PC-3 (cell line): Measurements from ENCODE around the gene MIF4GD. TPM values are rescaled to one million over a fixed set of nuclear protein-coding genes. Genes with fewer than 3 reads are reported as not detected.
A peak's percentile ranks its signal among the peaks of the same experiment; 100 is the strongest.

ENCODE experiments used
- ATAC-seq: fragments of 200-7000 bp; cut with Tn5 transposase; 2 replicates; pipeline ENCODE4 v1.9.1; 2020; ENCODE audit warnings: mild to moderate bottlenecking, moderate library complexity
- BruUV-seq: library from RNA; stranded (reverse); fragments of 400-500 nt; replicated peaks from 2 replicates; lab custom pipeline; 2021; lab: Mats Ljungman, UMichigan
- CTCF ChIA-PET: fragments of 300-600 bp; sonication (Branson Sonifier 250); formaldehyde crosslinking; loops from one replicate; lab custom pipeline; 2022; ENCODE audit warnings: antibody characterized with exemption; lab: Charles Lee
- POLR2A ChIA-PET: fragments of 300-600 bp; sonication (Branson Sonifier 250); formaldehyde crosslinking; loops from one replicate; lab custom pipeline; 2022; ENCODE audit warnings: antibody characterized with exemption; ENCODE audit not compliant: unreplicated experiment; lab: Charles Lee
- DNase-seq: peaks from one replicate; pipeline ENCODE4 v3.0.0-alpha.2; 2015
- H2AFZ ChIP-seq: fragments of 300-600 bp; sonication (generic); 2 replicates; pipeline ENCODE4 v1.6.0; 2016; ENCODE audit warnings: antibody characterized with exemption, low read length
- H3F3A ChIP-seq: fragments of 300-600 bp; sonication (generic); one replicate; pipeline ENCODE4 v1.6.0; 2017; ENCODE audit warnings: antibody characterized with exemption, low read length, control low read depth, mild to moderate bottlenecking; ENCODE audit not compliant: unreplicated experiment
- H3K27ac ChIP-seq: fragments of 300-600 bp; sonication (generic); 2 replicates; pipeline ENCODE4 v1.5.1; 2016; ENCODE audit warnings: mild to moderate bottlenecking, low read length
- H3K27me3 ChIP-seq: fragments of 300-600 bp; sonication (generic); 2 replicates; pipeline ENCODE4 v1.6.1; 2016; ENCODE audit warnings: low read length, mixed read lengths
- H3K36me3 ChIP-seq: fragments of 300-600 bp; sonication (generic); 2 replicates; pipeline ENCODE4 v1.6.1; 2016; ENCODE audit warnings: low read depth, mixed run types, low read length, mixed read lengths
- H3K4me1 ChIP-seq: fragments of 300-600 bp; sonication (generic); 2 replicates; pipeline ENCODE4 v1.5.1; 2016; ENCODE audit warnings: low read length; ENCODE audit not compliant: insufficient read depth
- H3K4me2 ChIP-seq: fragments of 300-600 bp; sonication (generic); 2 replicates; pipeline ENCODE4 v1.6.0; 2016; ENCODE audit warnings: low read length
- H3K4me3 ChIP-seq: fragments of 300-600 bp; sonication (generic); 2 replicates; pipeline ENCODE4 v1.5.1; 2016; ENCODE audit warnings: mild to moderate bottlenecking, low read length, mixed read lengths
- H3K79me2 ChIP-seq: fragments of 300-600 bp; sonication (generic); 2 replicates; pipeline ENCODE4 v1.6.1; 2017; ENCODE audit warnings: low read length, mixed read lengths
- H3K9ac ChIP-seq: fragments of 300-600 bp; sonication (generic); 2 replicates; pipeline ENCODE4 v1.6.0; 2016; ENCODE audit warnings: mild to moderate bottlenecking, low read length
- H3K9me2 ChIP-seq: fragments of 300-600 bp; sonication (generic); replicated peaks from 2 replicates; pipeline ENCODE4 v1.6.1; 2016; ENCODE audit warnings: mixed run types, low read length, mixed read lengths
- H3K9me3 ChIP-seq: fragments of 300-600 bp; sonication (generic); 2 replicates; pipeline ENCODE4 v1.6.1; 2016; ENCODE audit warnings: low read length, mixed read lengths
- H4K20me1 ChIP-seq: fragments of 300-600 bp; sonication (generic); 2 replicates; pipeline ENCODE4 v1.6.1; 2016; ENCODE audit warnings: low read length, mixed read lengths
- EZH2 ChIP-seq: fragments of 300-600 bp; sonication (generic); IDR thresholded peaks from one replicate; pipeline ENCODE4 v1.6.1; 2017; ENCODE audit warnings: antibody characterized with exemption, mild to moderate bottlenecking, low read length; ENCODE audit not compliant: unreplicated experiment
- EZH2phosphoT487 ChIP-seq: fragments of 300-600 bp; sonication (generic); IDR thresholded peaks from 2 replicates; pipeline ENCODE4 v1.6.1; 2018; ENCODE audit warnings: mild to moderate bottlenecking, antibody characterized with exemption, low read length, borderline replicate concordance
- intact Hi-C: fragments of 100-400 bp; cut with micrococcal nuclease; formaldehyde crosslinking; loops from 2 replicates; pipeline ENCODE4 v1.9.0; 2023
- total RNA-seq: library from RNA; depleted of rRNA; stranded (reverse); fragments of >200 nt; gene quantifications from 2 replicates; pipeline ENCODE4 v1.2.3, GENCODE V29; 2014
- TF ChIP-seq, protein P1 (sequence below): fragments of 300-600 bp; sonication (generic); conservative IDR thresholded peaks from 2 replicates; pipeline ENCODE4 v1.5.1; 2017; ENCODE audit warnings: antibody characterized with exemption, low read depth, mild to moderate bottlenecking, low read length

Gene MIF4GD
- total RNA-seq, 1 experiment from 2014 or later, result 42.3 TPM

GRCh38 chr17:75269844-75270217 lies 1.2 kb downstream of the MIF4GD start:
- TF ChIP-seq EZH2phosphoT487 (no peak), EZH2 (no peak)
- TF ChIP-seq, protein P1, sequence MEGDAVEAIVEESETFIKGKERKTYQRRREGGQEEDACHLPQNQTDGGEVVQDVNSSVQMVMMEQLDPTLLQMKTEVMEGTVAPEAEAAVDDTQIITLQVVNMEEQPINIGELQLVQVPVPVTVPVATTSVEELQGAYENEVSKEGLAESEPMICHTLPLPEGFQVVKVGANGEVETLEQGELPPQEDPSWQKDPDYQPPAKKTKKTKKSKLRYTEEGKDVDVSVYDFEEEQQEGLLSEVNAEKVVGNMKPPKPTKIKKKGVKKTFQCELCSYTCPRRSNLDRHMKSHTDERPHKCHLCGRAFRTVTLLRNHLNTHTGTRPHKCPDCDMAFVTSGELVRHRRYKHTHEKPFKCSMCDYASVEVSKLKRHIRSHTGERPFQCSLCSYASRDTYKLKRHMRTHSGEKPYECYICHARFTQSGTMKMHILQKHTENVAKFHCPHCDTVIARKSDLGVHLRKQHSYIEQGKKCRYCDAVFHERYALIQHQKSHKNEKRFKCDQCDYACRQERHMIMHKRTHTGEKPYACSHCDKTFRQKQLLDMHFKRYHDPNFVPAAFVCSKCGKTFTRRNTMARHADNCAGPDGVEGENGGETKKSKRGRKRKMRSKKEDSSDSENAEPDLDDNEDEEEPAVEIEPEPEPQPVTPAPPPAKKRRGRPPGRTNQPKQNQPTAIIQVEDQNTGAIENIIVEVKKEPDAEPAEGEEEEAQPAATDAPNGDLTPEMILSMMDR, result no peak
- BruUV-seq, result no TSS peak

GRCh38 chr17:75267411-75268232 lies 3.4 kb downstream of the MIF4GD start:
- Histone ChIP-seq H3K4me1 (peaks cover 23% of the 10 kb centered on the region), H3K4me2 (no peak overlapping the region), H3K27ac (no peak overlapping the region), H3K9me2 (no peaks in the 10 kb centered on the region), H4K20me1 (no peaks in the 10 kb centered on the region), H3K79me2 (peaks cover 30% of the 10 kb centered on the region), H3F3A (peaks cover 4% of the 10 kb centered on the region), H3K9me3 (no peaks in the 10 kb centered on the region), H3K4me3 (no peak overlapping the region), H3K36me3 (peaks cover 21% of the 10 kb centered on the region), H3K27me3 (no peaks in the 10 kb centered on the region), H3K9ac (no peak overlapping the region), H2AFZ (no peak overlapping the region)
- ATAC-seq (no peak), DNase-seq (peak; percentile 18)
- TF ChIP-seq EZH2phosphoT487, result no peak
- TF ChIP-seq, protein P1, result peak; percentile 17; the same call in 1 of the 2 replicates
- intact Hi-C loops, result no loop called here
- POLR2A ChIA-PET, result no interaction called here
- CTCF ChIA-PET, result interaction anchor here (0.6 kb wide), 2 partner anchors 118 to 249 kb away, joined by 6 to 14 read pairs; no protein-coding TSS in a partner anchor
- BruUV-seq, result no TSS peak

More at GRCh38 chr17:75269844-75270217, 1.2 kb downstream of the MIF4GD start:
- H4K20me1 ChIP-seq, result no peaks in the 10 kb centered on the region
- peak overlapping the region; percentile 97 for H3K4me3 ChIP-seq
- H3K9ac ChIP-seq, result peak overlapping the region; percentile 88
- H3K4me2 ChIP-seq, result peak overlapping the region; percentile 98
- no peaks in the 10 kb centered on the region for H3K27me3 ChIP-seq
- intact Hi-C loops, result loop anchor here (1.0 to 2.0 kb wide), 3 partner anchors 9 to 143 kb away; partner anchors contain the start of genes GGA3 and MRPS7
- peak overlapping the region; percentile 43 for H3K27ac ChIP-seq
- H2AFZ ChIP-seq, result peak overlapping the region; percentile 99
- peaks cover 20% of the 10 kb centered on the region for H3K4me1 ChIP-seq
- POLR2A ChIA-PET, result interaction anchor here (0.6 to 2.3 kb wide), 2 partner anchors 19 to 1297 kb away, joined by 7 to 23 read pairs; partner anchors contain the start of gene SLC25A19
- ATAC-seq, result peak; percentile 1
- H3F3A ChIP-seq, result peaks cover 4% of the 10 kb centered on the region
- H3K9me2 ChIP-seq, result no peaks in the 10 kb centered on the region
- no peaks in the 10 kb centered on the region for H3K9me3 ChIP-seq
- peaks cover 15% of the 10 kb centered on the region for H3K36me3 ChIP-seq
- peak; percentile 48 for DNase-seq
- peaks cover 21% of the 10 kb centered on the region for H3K79me2 ChIP-seq
- CTCF ChIA-PET, result interaction anchor here (0.5 to 3.0 kb wide), 10 partner anchors 8 to 526 kb away, joined by 3 to 60 read pairs (median 3); partner anchors contain the start of genes GGA3, MRPS7 and SLC25A19

- Histone ChIP-seq H2AFZ (no peak overlapping the region), H3K27me3 (no peaks in the 10 kb centered on the region), H3K4me2 (no peak overlapping the region), H3F3A (peaks cover 4% of the 10 kb centered on the region), H4K20me1 (no peaks in the 10 kb centered on the region), H3K27ac (no peak overlapping the region), H3K9ac (no peak overlapping the region), H3K4me3 (no peak overlapping the region), H3K36me3 (peaks cover 21% of the 10 kb centered on the region), H3K9me3 (no peaks in the 10 kb centered on the region), H3K4me1 (peaks cover 20% of the 10 kb centered on the region), H3K79me2 (peaks cover 31% of the 10 kb centered on the region), H3K9me2 (no peaks in the 10 kb centered on the region)
- CTCF ChIA-PET, result interaction anchor here (0.6 kb wide), 1 partner anchor 118 kb away, joined by 6 read pairs; no protein-coding TSS in a partner anchor
- BruUV-seq, result no TSS peak
- POLR2A ChIA-PET, result no interaction called here
- TF ChIP-seq EZH2 (no peak), EZH2phosphoT487 (no peak)
- TF ChIP-seq, protein P1, result no peak
- intact Hi-C loops, result no loop called here
- DNase-seq (no peak), ATAC-seq (no peak)
Observed at GRCh38 chr17:75267153-75267410, 3.9 kb downstream of the MIF4GD start.
